Parathyroid adenoma (tissue), 2 donors: Measurements from ENCODE around the gene SPATA2.

ENCODE experiments used
- H2AFZ ChIP-seq: fragments of 300-600 bp; sonication (generic); one replicate; pipeline ENCODE4 v1.7.0; 2017; ENCODE audit warnings: antibody characterized with exemption, mild to moderate bottlenecking
- H3K27ac ChIP-seq: fragments of 300-600 bp; sonication (generic); one replicate; pipeline ENCODE4 v1.7.0; 2017
- H3K27me3 ChIP-seq: fragments of 300-600 bp; sonication (generic); one replicate; pipeline ENCODE4 v1.7.0; 2017; ENCODE audit warnings: low read length; ENCODE audit not compliant: control insufficient read depth, insufficient read depth
- H3K36me3 ChIP-seq: fragments of 300-600 bp; sonication (generic); one replicate; pipeline ENCODE4 v1.7.0; 2017; ENCODE audit warnings: low read length; ENCODE audit not compliant: control insufficient read depth, insufficient read depth
- H3K4me1 ChIP-seq: fragments of 300-600 bp; sonication (generic); one replicate; pipeline ENCODE4 v1.7.0; 2017; ENCODE audit warnings: control low read depth
- H3K4me2 ChIP-seq: fragments of 300-600 bp; sonication (generic); one replicate; pipeline ENCODE4 v1.7.0; 2017; ENCODE audit warnings: low read length
- H3K4me3 ChIP-seq: fragments of 300-600 bp; sonication (generic); one replicate; pipeline ENCODE4 v1.7.0; 2017; ENCODE audit warnings: low read depth, low read length
- H3K79me2 ChIP-seq: fragments of 300-600 bp; sonication (generic); one replicate; pipeline ENCODE4 v1.7.0; 2017; ENCODE audit warnings: control low read depth
- H3K9ac ChIP-seq: fragments of 300-600 bp; sonication (generic); one replicate; pipeline ENCODE4 v1.7.0; 2017; ENCODE audit warnings: mild to moderate bottlenecking
- H3K9me3 ChIP-seq: fragments of 300-600 bp; sonication (generic); one replicate; pipeline ENCODE4 v1.7.0; 2017; ENCODE audit warnings: low read length; ENCODE audit not compliant: control insufficient read depth
- CTCF ChIP-seq: fragments of 300-600 bp; sonication (generic); IDR thresholded peaks from one replicate; pipeline ENCODE4 v1.7.0; 2017; ENCODE audit warnings: antibody characterized with exemption, mild to moderate bottlenecking
- donor health status: primary hyperparathyroidism.

Gene SPATA2

DNA sequence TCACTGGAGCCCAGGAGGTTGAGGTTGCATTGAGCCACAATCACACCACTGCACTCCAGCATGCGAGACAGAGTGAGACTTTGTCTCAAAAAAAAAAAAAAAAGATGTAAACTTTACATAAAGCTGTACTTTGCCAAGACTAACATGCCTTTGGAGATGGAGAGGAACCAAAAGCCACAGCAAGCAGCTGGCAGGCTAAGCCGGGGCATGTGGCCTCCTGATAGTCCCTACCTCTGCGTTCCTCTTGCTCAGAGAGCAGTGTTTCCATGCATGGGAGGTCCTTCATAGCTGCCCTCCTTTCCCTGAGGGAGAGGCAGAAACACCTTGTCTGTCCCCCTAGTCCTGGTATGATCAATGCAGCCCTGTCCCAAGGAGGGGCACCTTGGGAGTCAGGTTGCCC is 35.2 kb downstream of the SPATA2 start:
- no peak overlapping the region for H3K9ac ChIP-seq
- no peak overlapping the region for H3K4me3 ChIP-seq
- no peak overlapping the region for H3K4me2 ChIP-seq
- no peak for TF ChIP-seq CTCF
- H3K36me3 ChIP-seq: no peaks in the 10 kb centered on the region
- no peaks in the 10 kb centered on the region for H3K27me3 ChIP-seq
- H3K9me3 ChIP-seq: no peaks in the 10 kb centered on the region
- no peak overlapping the region for H3K27ac ChIP-seq
- H3K4me1 ChIP-seq: no peaks in the 10 kb centered on the region
- no peak overlapping the region for H2AFZ ChIP-seq
- H3K79me2 ChIP-seq: no peaks in the 10 kb centered on the region

DNA sequence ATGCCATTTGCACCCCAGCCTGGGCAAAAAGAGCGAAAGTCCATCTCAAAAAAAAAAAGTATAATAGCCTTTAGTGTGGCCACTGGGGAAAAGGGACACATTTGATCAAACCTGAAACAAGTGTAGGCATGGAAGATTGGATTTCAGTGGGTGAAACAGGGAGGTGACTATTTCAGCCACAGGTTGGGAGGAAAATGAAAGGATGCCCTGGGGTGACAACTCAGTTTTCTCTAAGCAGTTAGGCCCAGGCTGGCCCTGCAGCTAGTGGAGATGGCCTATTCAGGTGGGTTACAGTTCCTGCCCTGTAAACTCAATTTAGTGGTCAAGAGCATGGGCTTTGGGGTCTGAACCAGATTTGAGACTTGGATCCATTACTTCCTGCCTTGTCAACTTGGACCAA is 36.4 kb downstream of the SPATA2 start:
- Histone ChIP-seq H3K36me3 (no peaks in the 10 kb centered on the region), H3K4me1 (no peaks in the 10 kb centered on the region)

DNA sequence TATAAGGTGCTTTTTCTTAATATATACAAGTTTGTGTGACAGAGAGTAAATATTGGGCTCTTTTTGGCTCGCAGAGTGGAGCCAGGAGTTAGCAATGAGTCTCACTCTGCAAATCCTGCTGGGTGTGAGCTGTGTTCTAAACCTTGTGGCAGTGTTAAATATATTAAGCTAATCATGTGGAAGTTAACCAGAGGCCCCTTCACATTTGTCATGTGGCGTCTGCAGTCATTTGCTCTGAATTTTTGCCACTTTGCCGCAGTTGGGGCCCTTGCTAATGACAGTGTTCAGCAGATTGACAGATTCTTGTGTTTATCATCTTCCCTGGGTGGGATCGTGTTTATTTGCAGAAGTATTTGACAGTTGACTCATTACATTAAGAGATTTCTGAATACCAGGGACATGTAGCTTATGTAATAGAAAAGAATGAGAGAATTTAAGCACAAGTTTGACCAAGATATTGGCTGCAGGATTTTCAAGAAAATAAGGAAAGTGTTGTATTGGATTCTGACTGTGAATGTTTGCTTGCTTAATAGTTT is 37.9 kb downstream of the SPATA2 start:
- no peak overlapping the region for H3K27ac ChIP-seq
- TF ChIP-seq CTCF: no peak

More for the DNA sequence above, 36.4 kb downstream of the SPATA2 start:
- H2AFZ ChIP-seq: no peak overlapping the region
- no peaks in the 10 kb centered on the region for H3K27me3 ChIP-seq
- no peaks in the 10 kb centered on the region for H3K79me2 ChIP-seq
- no peak overlapping the region for H3K27ac ChIP-seq
- no peak overlapping the region for H3K4me2 ChIP-seq
- TF ChIP-seq CTCF: no peak
- no peak overlapping the region for H3K9ac ChIP-seq
- no peaks in the 10 kb centered on the region for H3K9me3 ChIP-seq
- H3K4me3 ChIP-seq: no peak overlapping the region

GRCh38 chr20:49874696-49875095 is 40.6 kb downstream of the SPATA2 start:
- Histone ChIP-seq H2AFZ (no peak overlapping the region), H3K9ac (no peak overlapping the region), H3K27me3 (no peaks in the 10 kb centered on the region), H3K4me3 (no peak overlapping the region), H3K4me2 (no peak overlapping the region), H3K27ac (no peak overlapping the region), H3K36me3 (no peaks in the 10 kb centered on the region), H3K79me2 (no peaks in the 10 kb centered on the region), H3K9me3 (no peaks in the 10 kb centered on the region), H3K4me1 (peaks cover 12% of the 10 kb centered on the region)
- TF ChIP-seq CTCF: no peak

More for the DNA sequence above, 37.9 kb downstream of the SPATA2 start:
- Histone ChIP-seq H2AFZ (no peak overlapping the region), H3K9ac (no peak overlapping the region), H3K9me3 (no peaks in the 10 kb centered on the region), H3K27me3 (no peaks in the 10 kb centered on the region), H3K36me3 (no peaks in the 10 kb centered on the region), H3K4me2 (no peak overlapping the region), H3K79me2 (no peaks in the 10 kb centered on the region), H3K4me1 (no peaks in the 10 kb centered on the region), H3K4me3 (no peak overlapping the region)

- H3K4me3 ChIP-seq: no peak overlapping the region
- no peaks in the 10 kb centered on the region for H3K36me3 ChIP-seq
- no peak for TF ChIP-seq CTCF
Measured at GRCh38 chr20:49872056-49872455, 43.3 kb downstream of the SPATA2 start.

More at GRCh38 chr20:49872056-49872455, 43.3 kb downstream of the SPATA2 start:
- H3K4me2 ChIP-seq: no peak overlapping the region
- H3K27me3 ChIP-seq: no peaks in the 10 kb centered on the region
- peaks cover 12% of the 10 kb centered on the region for H3K4me1 ChIP-seq
- no peak overlapping the region for H3K27ac ChIP-seq
- no peaks in the 10 kb centered on the region for H3K9me3 ChIP-seq
- no peaks in the 10 kb centered on the region for H3K79me2 ChIP-seq
- no peak overlapping the region for H3K9ac ChIP-seq
- H2AFZ ChIP-seq: no peak overlapping the region
